ENCODE results near the gene AP1M2. TPM values are rescaled to one million over a fixed set of nuclear protein-coding genes. Genes with fewer than 3 reads are reported as not detected.

The AP1M2 gene
- total RNA-seq, 1 experiment from 2014 or later, result 127 TPM

- TF ChIP-seq RELA (CRISPR knock-in tag; IDR thresholded peaks at IDR 0.05; ENCODE audit: borderline replicate concordance) (no peak), MYBL2 (CRISPR knock-in tag; IDR thresholded peaks at IDR 0.05) (peak; percentile 95), TCF7 (CRISPR knock-in tag; IDR thresholded peaks at IDR 0.05; ENCODE audit: low read depth) (no peak), ZNF138 (CRISPR knock-in tag; conservative IDR thresholded peaks at IDR 0.05) (no peak), SMAD4 (CRISPR knock-in tag; IDR thresholded peaks at IDR 0.05) (no peak), ZNF532 (CRISPR knock-in tag; IDR thresholded peaks at IDR 0.05; ENCODE audit: borderline replicate concordance) (0 out of 2 replicates have a peak, but pooled peaks have one; percentile 47), ETV6 (CRISPR knock-in tag; IDR thresholded peaks at IDR 0.05) (0 out of 2 replicates have a peak, but pooled peaks have one; percentile 7), ZNF263 (CRISPR knock-in tag; IDR thresholded peaks at IDR 0.05; ENCODE audit: low read depth) (no peak), GABPB1 (CRISPR knock-in tag; IDR thresholded peaks at IDR 0.05) (peak; percentile 79), ZBTB21 (CRISPR knock-in tag; IDR thresholded peaks at IDR 0.05; ENCODE audit: borderline replicate concordance) (peak; percentile 55; the same call in 1 of the 2 replicates), MAX (CRISPR knock-in tag; IDR thresholded peaks at IDR 0.05) (peak; percentile 76)
These were observed 18.1 kb downstream of the AP1M2 start, which contains the start of gene CDKN2D (continued) for GRCh38 chr19:10568826-10569651.

- H3K9me3 Mint-ChIP-seq, result no peaks in the 10 kb centered on the region
- peaks cover 19% of the 10 kb centered on the region for H3K27me3 Mint-ChIP-seq (ENCODE audit: low read depth)
- H3K36me3 Mint-ChIP-seq, result 0 out of 2 replicates have a peak, but pooled peaks cover 3% of the 10 kb centered on the region
- ATAC-seq (peak; percentile 6), DNase-seq (ENCODE audit: low spot score) (peak; percentile 74)
- POLR2A ChIA-PET, result interaction anchor here (0.7 kb wide), 1 partner anchor 48 kb away, joined by 3 read pairs; no protein-coding TSS in a partner anchor
- 0 out of 2 replicates have a peak overlapping the region, but pooled peaks have one; percentile 23 for H3K27ac Mint-ChIP-seq
- CTCF ChIA-PET, result interaction anchor here (0.8 to 4.2 kb wide), 13 partner anchors 13 to 150 kb away, joined by 3 to 20 read pairs (median 4); no protein-coding TSS in a partner anchor
- H3K4me1 Mint-ChIP-seq, result peaks cover 35% of the 10 kb centered on the region
- TF ChIP-seq TEAD1 (CRISPR knock-in tag; IDR thresholded peaks at IDR 0.05), result no peak
- TF ChIP-seq ZNF416 (CRISPR knock-in tag; IDR thresholded peaks at IDR 0.05), result no peak
- no peak for TF ChIP-seq ZNF671 (CRISPR knock-in tag; IDR thresholded peaks at IDR 0.05)
- no peak for TF ChIP-seq ERG (CRISPR knock-in tag; IDR thresholded peaks at IDR 0.05)
- 0 out of 2 replicates have a peak, but pooled peaks have one; percentile 26 for TF ChIP-seq HMGXB4 (CRISPR knock-in tag; IDR thresholded peaks at IDR 0.05)
- TF ChIP-seq ZNF423 (CRISPR knock-in tag; IDR thresholded peaks at IDR 0.05), result peak; percentile 92
- TF ChIP-seq ZNF121 (CRISPR knock-in tag; IDR thresholded peaks at IDR 0.05), result peak; percentile 79
- peak overlapping the region; percentile 94 for H3K4me3 Mint-ChIP-seq
These were observed 18.9 kb downstream of the AP1M2 start for GRCh38 chr19:10568062-10568825.

All from WTC11 (cell line).